Stomach (tissue), 8 donors: Measurements from ENCODE around the gene FBRSL1. TPM values are rescaled to one million over a fixed set of nuclear protein-coding genes. Genes with fewer than 3 reads are reported as not detected.

Experiments used
- polyA plus RNA-seq, 3 donors: library from polyadenylated mRNA; stranded (reverse); fragments of 200-250 nt; gene quantifications; one replicate each; pipeline ENCODE4 v1.2.3, GENCODE V29; 2013
- total RNA-seq, 5 donors: library from RNA; depleted of rRNA; stranded (reverse); fragments of >200 nt; gene quantifications; one replicate each; pipeline versions ENCODE4 v1.1.0 to v1.2.3, GENCODE V29; 2014 to 2016
- donor health status: healthy with polysubstance abuse.
- donor health status: Bipolar disorder and iron deficiency.
- donor health status: healthy.

The FBRSL1 gene
- total and polyA plus RNA-seq, 8 donors, result 5.3 to 110 (median 15.7) TPM

Other genes with a start within 250 kb of the FBRSL1 start
- gene GALNT9, start 160.6 kb upstream of the FBRSL1 start, total RNA-seq, result 1 to 10 TPM in 1 of 5 donors, not detected in 4; 3.1 TPM
- gene GALNT9, start 160.6 kb upstream of the FBRSL1 start, polyA plus RNA-seq, result under 1 TPM in 2 of 3 donors, not detected in 1; 0.15 to 0.19 TPM
- not detected for gene LRCOL1, start 120.4 kb downstream of the FBRSL1 start, total RNA-seq
- gene LRCOL1, start 120.4 kb downstream of the FBRSL1 start, polyA plus RNA-seq, result under 1 TPM in 1 of 3 donors, not detected in 2; 0.60 TPM
- not detected for gene P2RX2, start 128.6 kb downstream of the FBRSL1 start, total RNA-seq
- gene P2RX2, start 128.6 kb downstream of the FBRSL1 start, polyA plus RNA-seq, result under 1 TPM in 2 of 3 donors, not detected in 1; 0.19 to 0.78 TPM
- 100 to 1,000 TPM in 1 of 5 donors, 10 to 100 TPM in 4; 40.8 to 144 (median 72.2) TPM for gene POLE, start 197.2 kb downstream of the FBRSL1 start, total RNA-seq
- gene POLE, start 197.2 kb downstream of the FBRSL1 start, polyA plus RNA-seq, result 10 to 100 TPM; 12.7 to 27.9 (median 13.8) TPM
- 100 to 1,000 TPM in 2 of 5 donors, 10 to 100 TPM in 3; 29.9 to 274 (median 89.7) TPM for gene PXMP2, start 197.4 kb downstream of the FBRSL1 start, total RNA-seq
- 10 to 100 TPM; 40.7 to 97.3 (median 90.5) TPM for gene PXMP2, start 197.4 kb downstream of the FBRSL1 start, polyA plus RNA-seq
- 10 to 100 TPM in 3 of 5 donors, 1 to 10 TPM in 2; 1.8 to 49.8 (median 16.8) TPM for gene PGAM5, start 220.7 kb downstream of the FBRSL1 start, total RNA-seq
- gene PGAM5, start 220.7 kb downstream of the FBRSL1 start, polyA plus RNA-seq, result 10 to 100 TPM; 13.0 to 17.6 (median 14.1) TPM